Measurements from ENCODE around the gene CENPF. TPM values are rescaled to one million over a fixed set of nuclear protein-coding genes. Genes with fewer than 3 reads are reported as not detected.
A peak's percentile ranks its signal among the peaks of the same experiment; 100 is the strongest.

Gene CENPF
- total and polyA plus RNA-seq, 9 of the 15 experiments (the other 6 are each of a cell fraction or from before 2014, with no cell fraction given) = 50.6 to 180 (median 98.3) TPM

DNA sequence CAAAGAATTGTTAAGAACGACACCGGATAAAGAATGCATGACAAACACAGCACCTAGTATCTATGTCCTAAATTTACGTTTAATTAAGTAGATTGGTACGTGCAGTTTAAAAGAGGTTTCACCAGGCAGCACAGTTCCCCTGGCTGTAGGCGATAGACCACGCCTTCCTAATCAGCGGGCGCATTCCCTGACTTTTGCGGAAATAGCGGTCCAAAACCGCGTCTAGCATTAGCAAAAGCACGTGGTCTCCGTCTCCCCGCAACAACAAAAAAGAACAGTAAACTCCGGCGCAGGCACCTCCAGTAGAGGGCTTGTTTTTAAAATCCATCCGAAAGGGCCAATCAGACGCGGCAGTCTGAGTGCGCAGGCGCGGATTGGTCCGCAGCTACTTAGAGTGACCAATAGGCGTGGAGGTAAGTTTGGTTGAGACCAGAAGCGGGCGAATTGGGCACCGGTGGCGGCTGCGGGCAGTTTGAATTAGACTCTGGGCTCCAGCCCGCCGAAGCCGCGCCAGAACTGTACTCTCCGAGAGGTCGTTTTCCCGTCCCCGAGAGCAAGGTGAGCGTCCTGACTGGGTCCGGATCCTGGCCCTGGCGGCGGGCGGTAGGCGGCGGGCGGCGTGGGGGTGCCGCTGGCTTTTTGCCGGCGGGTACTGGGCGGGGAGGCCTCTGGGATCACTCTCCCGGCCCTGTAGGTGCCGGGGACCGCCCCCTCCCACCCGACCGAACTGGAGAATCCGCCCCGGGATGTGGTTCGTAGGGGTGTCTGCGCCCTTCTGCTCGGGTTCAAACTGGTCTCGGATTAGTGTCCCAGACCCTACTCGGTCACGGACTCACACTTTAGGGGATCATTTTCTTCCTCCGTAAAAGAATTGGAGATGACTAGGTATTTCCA, at the start of gene CENPF (continued):
- TF ChIP-seq, protein P1, sequence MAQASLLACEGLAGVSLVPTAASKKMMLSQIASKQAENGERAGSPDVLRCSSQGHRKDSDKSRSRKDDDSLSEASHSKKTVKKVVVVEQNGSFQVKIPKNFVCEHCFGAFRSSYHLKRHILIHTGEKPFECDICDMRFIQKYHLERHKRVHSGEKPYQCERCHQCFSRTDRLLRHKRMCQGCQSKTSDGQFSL (CRISPR knock-in tag; IDR thresholded peaks at IDR 0.05) = peak; percentile 95
- TF ChIP-seq, protein P1 (tag; IDR thresholded peaks at IDR 0.05) = peak in 1 of 2 experiments; percentile 84; a peak in 2 of 4 replicates
- TF ChIP-seq CBFA2T3 (IDR thresholded peaks at IDR 0.05) (peak; percentile 72), ZNF436 (CRISPR knock-in tag; IDR thresholded peaks at IDR 0.05) (no peak), SRSF9 (IDR thresholded peaks at IDR 0.05; ENCODE audit: borderline replicate concordance, low read depth, low read length) (no peak), SP2 (IDR thresholded peaks at IDR 0.05; ENCODE audit: extremely low read depth, low read depth, low read length, poor library complexity, severe bottlenecking) (peak; percentile 39), U2AF1 (optimal IDR thresholded peaks at IDR 0.05; ENCODE audit: low read depth, low read length) (peak; percentile 28), MTA3 (IDR thresholded peaks at IDR 0.05; ENCODE audit: borderline replicate concordance) (peak; percentile 73), ATF6 (CRISPR knock-in tag; IDR thresholded peaks at IDR 0.05) (0 out of 2 replicates have a peak, but pooled peaks have one; percentile 71), ZNF717 (CRISPR knock-in tag; IDR thresholded peaks at IDR 0.05) (no peak), ZNF830 (CRISPR knock-in tag; IDR thresholded peaks at IDR 0.05) (0 out of 2 replicates have a peak, but pooled peaks have one; percentile 27), KLF1 (tag; IDR thresholded peaks at IDR 0.05) (peak; percentile 61; the same call in 1 of the 2 replicates), POLR2G (IDR thresholded peaks at IDR 0.05; ENCODE audit: low read depth, low read length) (peak; percentile 95), DACH1 (IDR thresholded peaks at IDR 0.05; ENCODE audit: partially characterized antibody) (peak; percentile 49), TCFL5 (CRISPR knock-in tag; conservative IDR thresholded peaks at IDR 0.05) (no peak), RNF219 (CRISPR knock-in tag; IDR thresholded peaks at IDR 0.05) (no peak), KAT2B (IDR thresholded peaks at IDR 0.05; ENCODE audit: low read depth, low read length) (no peak), E2F3 (CRISPR knock-in tag; IDR thresholded peaks at IDR 0.05) (peak; percentile 87; the same call in 1 of the 2 replicates)
- TF ChIP-seq, protein P2, sequence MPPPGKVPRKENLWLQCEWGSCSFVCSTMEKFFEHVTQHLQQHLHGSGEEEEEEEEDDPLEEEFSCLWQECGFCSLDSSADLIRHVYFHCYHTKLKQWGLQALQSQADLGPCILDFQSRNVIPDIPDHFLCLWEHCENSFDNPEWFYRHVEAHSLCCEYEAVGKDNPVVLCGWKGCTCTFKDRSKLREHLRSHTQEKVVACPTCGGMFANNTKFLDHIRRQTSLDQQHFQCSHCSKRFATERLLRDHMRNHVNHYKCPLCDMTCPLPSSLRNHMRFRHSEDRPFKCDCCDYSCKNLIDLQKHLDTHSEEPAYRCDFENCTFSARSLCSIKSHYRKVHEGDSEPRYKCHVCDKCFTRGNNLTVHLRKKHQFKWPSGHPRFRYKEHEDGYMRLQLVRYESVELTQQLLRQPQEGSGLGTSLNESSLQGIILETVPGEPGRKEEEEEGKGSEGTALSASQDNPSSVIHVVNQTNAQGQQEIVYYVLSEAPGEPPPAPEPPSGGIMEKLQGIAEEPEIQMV (tag; conservative IDR thresholded peaks at IDR 0.05; ENCODE audit: low read depth) = no peak; the same call in 1 of the 2 replicates
- TF ChIP-seq, protein P3, sequence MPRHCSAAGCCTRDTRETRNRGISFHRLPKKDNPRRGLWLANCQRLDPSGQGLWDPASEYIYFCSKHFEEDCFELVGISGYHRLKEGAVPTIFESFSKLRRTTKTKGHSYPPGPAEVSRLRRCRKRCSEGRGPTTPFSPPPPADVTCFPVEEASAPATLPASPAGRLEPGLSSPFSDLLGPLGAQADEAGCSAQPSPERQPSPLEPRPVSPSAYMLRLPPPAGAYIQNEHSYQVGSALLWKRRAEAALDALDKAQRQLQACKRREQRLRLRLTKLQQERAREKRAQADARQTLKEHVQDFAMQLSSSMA (CRISPR knock-in tag; IDR thresholded peaks at IDR 0.05) = no peak
